RCC 7860 (cell line): ENCODE results near the gene DIP2C.

ENCODE experiments used
- DNase-seq: peaks from one replicate; pipeline ENCODE4 v3.0.0-alpha.2; 2015; ENCODE audit warnings: low spot score
- FAIRE-seq: peaks from 2 replicates; lab custom pipeline; 2012; peaks lifted over from hg19 to GRCh38; lab: Jason Lieb, UNC

DIP2C gene

DNA sequence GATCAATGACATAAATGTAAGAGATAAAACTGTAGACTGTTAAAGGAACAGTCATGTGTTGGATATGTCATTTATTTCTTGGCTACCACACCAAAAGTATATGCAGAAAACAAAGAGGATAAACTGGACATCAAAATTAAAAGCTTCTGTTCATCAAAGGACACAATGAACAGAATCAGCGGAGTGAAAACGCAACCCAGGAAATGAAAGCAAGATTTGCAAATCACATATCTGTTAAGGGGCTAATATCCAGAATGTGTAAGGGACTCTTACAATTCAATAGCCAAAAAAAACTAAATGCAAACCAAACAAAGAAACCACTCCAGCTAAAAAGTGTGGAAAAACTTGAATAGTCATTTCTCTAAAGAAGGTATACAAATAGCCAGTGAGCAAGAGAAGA lies 390.0 kb downstream of the DIP2C start:
- DNase-seq (no peak), FAIRE-seq (no peak)

- no peak for DNase-seq
- FAIRE-seq, result no peak
Observed at GRCh38 chr10:298033-298432, 391.4 kb downstream of the DIP2C start.

GRCh38 chr10:297567-297966 lies 391.9 kb downstream of the DIP2C start:
- no peak for DNase-seq
- FAIRE-seq, result no peak

DNA sequence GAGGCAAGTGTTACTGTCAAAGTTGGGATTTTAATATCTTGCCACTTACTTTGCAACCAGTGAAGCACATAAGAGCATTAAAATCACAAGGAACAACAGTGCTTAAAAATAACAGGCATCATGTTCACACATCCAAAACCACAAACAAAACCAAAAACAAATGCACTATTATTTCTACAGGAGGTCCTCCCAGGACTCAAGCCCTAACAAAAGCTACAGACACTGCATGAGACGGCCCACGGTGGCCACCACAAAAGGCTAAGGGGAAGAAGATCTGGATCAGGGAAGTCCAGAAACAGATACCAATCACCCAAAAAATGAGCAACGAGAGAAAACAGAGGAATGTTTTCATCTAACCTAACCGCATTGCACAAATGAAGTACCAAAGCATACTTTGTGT lies 395.8 kb downstream of the DIP2C start:
- no peak for DNase-seq
- FAIRE-seq, result no peak

DNA sequence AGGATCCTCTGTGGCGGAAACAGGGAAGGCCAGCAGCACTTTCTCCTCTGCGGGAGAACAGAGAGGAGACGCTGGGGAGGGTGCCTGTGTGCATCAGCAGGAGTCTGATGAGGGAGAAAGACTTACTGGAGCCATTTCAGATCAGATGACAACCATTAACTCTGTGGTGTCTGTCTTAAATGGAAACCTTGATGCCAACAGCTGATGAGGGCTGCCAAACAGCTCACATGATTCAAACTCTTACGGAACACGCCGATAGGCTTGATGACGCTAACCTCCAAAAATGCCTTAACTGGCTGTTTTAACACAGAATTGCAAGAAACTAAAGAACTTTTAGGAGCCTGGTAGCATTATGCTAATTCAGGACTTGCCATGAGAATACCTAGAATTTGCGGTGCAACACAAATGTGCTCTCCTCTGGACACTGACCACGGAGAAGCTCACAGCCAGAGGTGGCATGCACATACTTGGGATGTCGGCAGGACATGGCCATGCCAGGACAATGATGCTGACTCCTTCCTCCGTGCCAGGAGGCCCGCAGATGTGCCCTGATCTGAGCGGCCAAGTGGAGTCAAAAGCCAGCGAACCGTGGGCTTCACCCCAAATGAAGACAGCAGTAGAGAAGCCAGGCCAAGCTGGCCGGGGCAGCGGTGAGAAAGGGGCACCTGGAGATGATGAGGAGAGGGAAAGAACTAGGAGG lies 399.3 kb downstream of the DIP2C start:
- no peak for FAIRE-seq

GRCh38 chr10:289581-289980 lies 399.9 kb downstream of the DIP2C start:
- DNase-seq (no peak), FAIRE-seq (no peak)

More for the DNA sequence above, 399.3 kb downstream of the DIP2C start:
- no peak for DNase-seq

GRCh38 chr10:288316-289200 lies 400.9 kb downstream of the DIP2C start:
- DNase-seq, result no peak
- FAIRE-seq, result no peak

GRCh38 chr10:287814-288213 lies 401.7 kb downstream of the DIP2C start:
- FAIRE-seq (no peak), DNase-seq (no peak)

DNA sequence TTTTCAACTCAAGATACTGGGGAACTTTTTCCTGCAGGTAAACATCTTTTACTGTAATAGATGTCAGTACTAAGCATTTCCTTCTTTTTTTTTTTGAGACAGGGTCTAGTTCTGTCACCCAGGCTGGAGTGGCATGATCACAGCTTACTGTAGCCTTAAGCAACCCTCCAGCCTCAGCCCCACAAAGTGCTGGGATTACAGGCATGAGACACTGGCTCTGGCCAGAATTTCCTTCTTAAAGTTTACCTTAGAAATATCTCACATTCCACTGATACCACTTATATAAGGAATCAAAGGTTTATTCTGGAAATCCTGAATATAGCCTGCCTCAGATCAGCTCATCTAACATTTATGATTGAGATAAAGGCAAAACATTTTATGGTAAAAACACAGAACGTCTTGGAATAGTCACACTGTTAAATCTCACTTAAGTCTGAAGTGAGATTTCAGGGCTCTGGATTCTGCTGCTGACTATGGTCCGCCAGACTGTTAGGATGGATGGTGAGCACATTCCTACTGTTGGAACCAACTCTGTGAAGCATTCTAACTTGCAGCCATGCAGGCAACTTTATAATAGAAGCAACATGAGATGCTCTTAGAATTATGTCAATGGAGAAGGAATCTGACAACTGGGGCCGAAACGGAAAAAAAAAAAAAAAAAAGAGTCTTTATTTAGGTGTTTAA lies 402.3 kb downstream of the DIP2C start:
- FAIRE-seq (no peak), DNase-seq (no peak)

- FAIRE-seq (no peak), DNase-seq (no peak)
Observed at GRCh38 chr10:285216-285615, 404.3 kb downstream of the DIP2C start.

DNA sequence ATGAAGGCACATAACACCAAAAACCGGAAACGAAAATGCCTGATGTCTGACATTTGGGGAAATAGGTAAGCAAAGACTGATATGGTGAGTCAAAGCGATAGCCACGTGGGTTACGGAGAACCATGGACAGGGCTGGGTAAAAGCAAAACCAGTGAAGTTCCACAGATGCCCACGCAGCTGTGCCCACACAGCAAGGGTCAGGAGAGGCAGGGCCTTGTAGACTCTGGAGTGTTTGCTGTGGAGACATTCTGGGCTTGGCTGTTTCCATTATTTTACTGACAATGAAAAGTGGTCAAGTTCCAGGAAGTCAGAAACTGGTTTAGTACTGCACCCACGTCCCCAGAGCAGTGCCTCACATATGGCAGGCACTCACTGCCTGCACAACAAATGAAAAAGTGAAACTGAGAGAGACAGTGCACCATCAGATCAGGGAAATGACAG lies 405.5 kb downstream of the DIP2C start:
- no peak for DNase-seq
- FAIRE-seq, result no peak

DNA sequence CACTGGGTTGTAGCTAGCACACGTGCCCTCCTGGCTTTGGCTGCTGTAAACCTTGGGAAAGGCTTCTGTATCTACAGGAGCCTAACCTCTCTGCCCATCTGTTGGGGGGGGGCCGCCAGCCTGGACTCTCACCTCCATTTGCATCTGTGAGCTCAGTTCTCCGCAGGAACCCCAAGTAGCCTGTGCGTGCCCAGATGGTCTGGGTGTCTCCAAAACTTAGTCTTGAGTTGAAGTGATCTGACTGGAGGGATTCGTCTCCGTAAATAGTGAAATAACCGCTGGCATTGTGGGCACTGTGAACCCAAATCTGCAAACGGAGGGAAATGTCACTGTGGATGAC lies 406.4 kb downstream of the DIP2C start:
- DNase-seq, result no peak
- FAIRE-seq, result no peak

GRCh38 chr10:282294-283139 lies 407.0 kb downstream of the DIP2C start:
- FAIRE-seq (no peak), DNase-seq (no peak)

- DNase-seq (no peak), FAIRE-seq (no peak)
Observed at GRCh38 chr10:279655-280054, 409.8 kb downstream of the DIP2C start.

GRCh38 chr10:279232-279631 lies 410.2 kb downstream of the DIP2C start:
- DNase-seq (no peak), FAIRE-seq (no peak)

- DNase-seq (no peak), FAIRE-seq (no peak)
Observed at GRCh38 chr10:278707-279106, 410.8 kb downstream of the DIP2C start.

DNA sequence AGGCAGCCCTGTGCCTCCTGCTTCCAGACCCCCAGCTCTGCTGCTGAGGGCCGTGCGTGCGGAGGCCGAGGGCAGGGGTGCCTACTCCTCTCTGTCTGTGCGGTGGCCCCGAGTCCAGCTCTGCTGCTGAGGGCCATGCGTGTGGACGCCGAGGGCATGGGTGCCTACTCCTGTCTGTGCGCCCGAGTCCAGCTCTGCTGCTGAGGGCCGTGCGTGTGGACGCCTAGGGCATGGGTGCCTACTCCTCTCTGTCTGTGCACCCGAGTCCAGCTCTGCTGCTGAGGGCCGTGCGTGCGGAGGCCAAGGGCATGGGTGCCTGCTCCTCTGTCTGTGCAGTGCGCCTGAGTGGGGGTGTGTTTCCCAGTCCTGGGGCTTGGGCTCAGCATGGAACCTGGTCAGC lies 411.5 kb downstream of the DIP2C start:
- FAIRE-seq (no peak), DNase-seq (no peak)

- no peak for DNase-seq
- FAIRE-seq, result no peak
Observed at GRCh38 chr10:275680-276079, 413.8 kb downstream of the DIP2C start.

GRCh38 chr10:274866-275265 lies 414.6 kb downstream of the DIP2C start:
- no peak for FAIRE-seq
- no peak for DNase-seq

GRCh38 chr10:273088-273487 lies 416.4 kb downstream of the DIP2C start:
- FAIRE-seq (no peak), DNase-seq (no peak)

DNA sequence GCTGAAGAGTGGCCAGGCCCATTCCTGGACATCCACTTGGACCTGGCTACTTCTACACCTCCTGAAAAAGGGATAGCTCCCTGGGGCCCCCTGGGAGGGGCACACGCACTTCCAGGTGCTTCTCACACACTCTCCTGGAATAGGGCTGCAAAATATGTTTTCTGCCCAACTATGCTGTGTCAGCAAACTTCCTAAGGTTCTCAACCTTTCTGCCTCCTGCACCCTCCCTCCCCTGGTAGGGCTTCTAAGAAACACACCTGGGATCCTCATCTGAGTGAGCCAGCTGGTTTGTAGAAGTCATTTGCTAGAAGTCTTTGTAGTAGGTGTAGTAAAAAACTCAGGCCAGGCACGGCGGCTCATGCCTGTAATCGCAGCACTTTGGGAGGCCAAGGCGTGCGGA lies 417.7 kb downstream of the DIP2C start:
- FAIRE-seq (no peak), DNase-seq (no peak)
